Astrocyte (in vitro differentiated cells and primary cell): Measurements from ENCODE around the gene ADORA1. TPM values are rescaled to one million over a fixed set of nuclear protein-coding genes. Genes with fewer than 3 reads are reported as not detected.

Experiments
- DNase-seq: peaks from one replicate; pipeline ENCODE4 v3.0.0-alpha.2; 2010; ENCODE audit warnings: low read depth
- FAIRE-seq: peaks from 2 replicates; lab custom pipeline; 2011; peaks lifted over from hg19 to GRCh38; lab: Jason Lieb, UNC
- H2AFZ ChIP-seq: 2 replicates; pipeline ENCODE4 v1.6.0; 2012; ENCODE audit warnings: low read depth, low read length, inconsistent platforms
- H3K27ac ChIP-seq: 2 replicates; pipeline ENCODE4 v1.5.1; 2011; ENCODE audit warnings: low read depth, low read length, inconsistent platforms
- H3K27me3 ChIP-seq: 2 replicates; pipeline ENCODE4 v1.6.0; 2011; ENCODE audit warnings: low read length, inconsistent platforms; ENCODE audit not compliant: insufficient read depth
- H3K36me3 ChIP-seq: 2 replicates; pipeline ENCODE4 v1.5.1; 2011; ENCODE audit warnings: low read length, inconsistent platforms; ENCODE audit not compliant: insufficient read depth
- H3K4me1 ChIP-seq: 2 replicates; pipeline ENCODE4 v1.5.1; 2011; ENCODE audit warnings: low read length, inconsistent platforms; ENCODE audit not compliant: insufficient read depth
- H3K4me2 ChIP-seq: 2 replicates; pipeline ENCODE4 v1.6.0; 2012; ENCODE audit warnings: low read length, inconsistent platforms
- H3K4me3 ChIP-seq: 2 replicates; pipeline ENCODE4 v1.5.1; 2011; ENCODE audit warnings: low read depth, mild to moderate bottlenecking, low read length, inconsistent platforms; ENCODE audit not compliant: insufficient read depth
- H3K79me2 ChIP-seq: 2 replicates; pipeline ENCODE4 v1.6.0; 2012; ENCODE audit warnings: mild to moderate bottlenecking, low read length, inconsistent platforms; ENCODE audit not compliant: insufficient read depth
- H3K9ac ChIP-seq: 2 replicates; pipeline ENCODE4 v1.6.0; 2012; ENCODE audit warnings: mild to moderate bottlenecking, low read length, inconsistent platforms
- H3K9me3 ChIP-seq: 2 replicates; pipeline ENCODE4 v1.5.1; 2012; ENCODE audit warnings: low read depth, mild to moderate bottlenecking, low read length, inconsistent platforms; ENCODE audit not compliant: insufficient read depth
- H4K20me1 ChIP-seq: 2 replicates; pipeline ENCODE4 v1.6.0; 2012; ENCODE audit warnings: low read length, inconsistent platforms; ENCODE audit not compliant: insufficient read depth
- H3K27ac Mint-ChIP-seq: one replicate; pipeline ENCODE4 v1.8.0; 2021; ENCODE audit warnings: mild to moderate bottlenecking, mixed read lengths; ENCODE audit not compliant: unreplicated experiment
- H3K27me3 Mint-ChIP-seq: one replicate; pipeline ENCODE4 v1.8.0; 2021; ENCODE audit warnings: low read depth, mixed read lengths; ENCODE audit not compliant: unreplicated experiment
- H3K36me3 Mint-ChIP-seq: one replicate; pipeline ENCODE4 v1.8.0; 2021; ENCODE audit warnings: low read depth, mixed read lengths; ENCODE audit not compliant: unreplicated experiment
- H3K4me1 Mint-ChIP-seq: one replicate; pipeline ENCODE4 v1.8.0; 2021; ENCODE audit warnings: low read depth, mixed read lengths; ENCODE audit not compliant: unreplicated experiment
- H3K4me3 Mint-ChIP-seq: one replicate; pipeline ENCODE4 v1.8.0; 2021; ENCODE audit warnings: mild to moderate bottlenecking, moderate library complexity, mixed read lengths; ENCODE audit not compliant: unreplicated experiment
- H3K9me3 Mint-ChIP-seq: one replicate; pipeline ENCODE4 v1.8.0; 2021; ENCODE audit warnings: mild to moderate bottlenecking, mixed read lengths; ENCODE audit not compliant: unreplicated experiment
- CTCF ChIP-seq: IDR thresholded peaks from 2 replicates; pipeline ENCODE4 v1.5.1; 2011; ENCODE audit warnings: low read depth, mild to moderate bottlenecking, inconsistent platforms, low read length, moderate library complexity; ENCODE audit not compliant: insufficient read depth
- EZH2 ChIP-seq: IDR thresholded peaks from 2 replicates; pipeline ENCODE4 v1.6.1; 2012; ENCODE audit warnings: mild to moderate bottlenecking, low read length, inconsistent platforms; ENCODE audit not compliant: insufficient read depth
- total RNA-seq: library from RNA; stranded (reverse); gene quantifications from 2 replicates; pipeline ENCODE4 v1.2.1, GENCODE V29; 2021

The ADORA1 gene
- total RNA-seq, 1 donor from 2014 or later, result 5.7 TPM

DNA sequence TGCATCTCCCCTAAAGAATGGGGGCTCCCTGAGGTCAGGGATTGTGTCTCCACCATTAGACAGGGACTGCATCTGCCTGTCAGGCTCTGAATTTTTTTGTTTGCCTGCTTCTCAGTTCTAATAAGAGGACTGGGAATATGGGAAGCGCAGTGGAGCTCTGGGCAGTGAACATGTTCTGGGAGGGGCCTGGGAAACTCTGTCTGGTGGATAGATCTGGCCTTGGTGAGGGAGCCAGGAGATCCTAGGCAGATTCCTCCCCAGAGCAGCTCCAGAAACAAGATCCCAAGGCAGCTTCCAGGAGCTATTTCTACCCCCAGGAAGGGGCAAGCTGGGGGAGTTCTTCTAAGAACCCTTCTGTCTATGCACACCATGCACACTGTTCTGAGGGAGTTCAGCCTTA lies 29.1 kb upstream of the ADORA1 start:
- TF ChIP-seq EZH2 (no peak), CTCF (no peak)

GRCh38 chr1:203098914-203099520 lies 28.5 kb upstream of the ADORA1 start:
- no peak overlapping the region for H3K4me2 ChIP-seq
- no peak overlapping the region for H2AFZ ChIP-seq
- no peak for DNase-seq
- H3K36me3 ChIP-seq, result no peaks in the 10 kb centered on the region
- H3K27me3 ChIP-seq, result peaks cover 18% of the 10 kb centered on the region
- H3K4me3 ChIP-seq, result no peak overlapping the region
- Mint-ChIP-seq H3K27ac (no peak overlapping the region), H3K4me1 (no peaks in the 10 kb centered on the region), H3K9me3 (peaks cover 31% of the 10 kb centered on the region), H3K4me3 (no peak overlapping the region), H3K27me3 (peaks cover 34% of the 10 kb centered on the region), H3K36me3 (peaks cover 4% of the 10 kb centered on the region)
- TF ChIP-seq CTCF, result no peak
- TF ChIP-seq EZH2, result no peak
- FAIRE-seq, result no peak
- H3K4me1 ChIP-seq, result no peaks in the 10 kb centered on the region
- no peak overlapping the region for H3K9ac ChIP-seq
- H4K20me1 ChIP-seq, result no peaks in the 10 kb centered on the region
- H3K9me3 ChIP-seq, result no peaks in the 10 kb centered on the region
- H3K79me2 ChIP-seq, result no peaks in the 10 kb centered on the region
- no peak overlapping the region for H3K27ac ChIP-seq

More for the DNA sequence above, 29.1 kb upstream of the ADORA1 start:
- H3K27ac Mint-ChIP-seq, result no peak overlapping the region
- peaks cover 33% of the 10 kb centered on the region for H3K9me3 Mint-ChIP-seq
- Histone ChIP-seq H4K20me1 (no peaks in the 10 kb centered on the region), H3K4me2 (no peak overlapping the region), H3K36me3 (no peaks in the 10 kb centered on the region), H3K27ac (no peak overlapping the region), H2AFZ (no peak overlapping the region), H3K79me2 (no peaks in the 10 kb centered on the region), H3K9me3 (no peaks in the 10 kb centered on the region), H3K27me3 (peaks cover 18% of the 10 kb centered on the region), H3K4me3 (no peak overlapping the region), H3K4me1 (no peaks in the 10 kb centered on the region), H3K9ac (no peak overlapping the region)
- no peaks in the 10 kb centered on the region for H3K4me1 Mint-ChIP-seq
- FAIRE-seq (no peak), DNase-seq (no peak)
- H3K36me3 Mint-ChIP-seq, result peaks cover 4% of the 10 kb centered on the region
- H3K4me3 Mint-ChIP-seq, result no peak overlapping the region
- peaks cover 31% of the 10 kb centered on the region for H3K27me3 Mint-ChIP-seq

DNA sequence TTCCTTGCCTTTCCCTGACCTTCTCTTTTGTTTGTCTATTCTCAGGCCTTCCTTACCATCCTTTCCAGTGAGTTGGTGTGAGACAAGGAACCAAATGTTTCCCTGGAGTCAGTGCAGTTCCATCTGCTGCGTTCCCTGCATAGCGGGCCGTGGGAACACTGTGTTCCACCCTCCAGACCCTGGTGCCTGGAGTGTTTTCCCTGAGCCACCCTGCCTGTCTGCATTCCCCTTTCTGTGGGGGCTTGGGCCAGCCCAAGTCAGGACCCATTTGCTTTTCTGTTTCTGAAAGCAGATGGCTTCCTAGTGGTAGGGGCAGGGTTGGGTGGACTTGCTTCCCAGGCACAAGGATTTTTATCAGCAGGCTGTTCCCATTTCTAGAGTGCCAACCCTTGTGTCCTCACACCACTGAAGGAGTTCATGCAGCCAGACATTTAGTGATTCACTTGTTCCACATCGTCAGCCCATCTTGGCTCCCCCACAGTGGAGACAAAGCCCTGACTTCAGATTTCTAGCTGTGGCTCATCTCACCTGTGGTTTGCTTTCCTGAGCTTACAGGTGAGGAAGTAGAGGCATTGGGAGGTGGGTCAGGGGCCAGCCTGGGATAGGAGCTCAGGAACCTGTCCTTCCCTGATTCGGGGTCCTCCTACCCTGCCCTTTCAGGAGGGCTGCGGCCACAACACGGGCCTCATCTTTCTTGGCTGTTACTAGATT lies 27.6 kb upstream of the ADORA1 start:
- H3K4me2 ChIP-seq, result no peak overlapping the region
- DNase-seq (no peak), FAIRE-seq (no peak)
- Mint-ChIP-seq H3K4me3 (no peak overlapping the region), H3K36me3 (no peaks in the 10 kb centered on the region), H3K27ac (no peak overlapping the region), H3K27me3 (peaks cover 34% of the 10 kb centered on the region), H3K4me1 (no peaks in the 10 kb centered on the region), H3K9me3 (peaks cover 24% of the 10 kb centered on the region)
- H3K9ac ChIP-seq, result no peak overlapping the region
- no peaks in the 10 kb centered on the region for H3K4me1 ChIP-seq
- no peaks in the 10 kb centered on the region for H3K36me3 ChIP-seq
- no peak overlapping the region for H3K4me3 ChIP-seq
- H3K27ac ChIP-seq, result no peak overlapping the region
- H3K9me3 ChIP-seq, result no peaks in the 10 kb centered on the region
- H2AFZ ChIP-seq, result no peak overlapping the region
- no peaks in the 10 kb centered on the region for H4K20me1 ChIP-seq
- H3K79me2 ChIP-seq, result no peaks in the 10 kb centered on the region
- peaks cover 18% of the 10 kb centered on the region for H3K27me3 ChIP-seq
- TF ChIP-seq EZH2, result no peak
- TF ChIP-seq CTCF, result no peak
